Neuronal stem cell (in vitro differentiated cells): ENCODE results near the gene CNTN5.

Source experiments
- DNase-seq: peaks from one replicate; pipeline ENCODE4 v3.0.0-alpha.2; 2013; ENCODE audit warnings: low spot score
- H2AFZ ChIP-seq: one replicate; pipeline ENCODE4 v1.6.1; 2013; ENCODE audit warnings: mild to moderate bottlenecking, low read length, inconsistent platforms
- H2AK5ac ChIP-seq: 2 replicates; pipeline ENCODE4 v1.6.1; 2013; ENCODE audit warnings: low read depth, mild to moderate bottlenecking, inconsistent platforms, low read length, moderate library complexity, mixed read lengths
- H2BK120ac ChIP-seq: 2 replicates; pipeline ENCODE4 v1.6.1; 2013; ENCODE audit warnings: low read depth, mild to moderate bottlenecking, inconsistent platforms, low read length, moderate library complexity, mixed read lengths
- H2BK12ac ChIP-seq: one replicate; pipeline ENCODE4 v1.6.1; 2013; ENCODE audit warnings: low read length, inconsistent platforms
- H2BK15ac ChIP-seq: 2 replicates; pipeline ENCODE4 v1.6.1; 2013; ENCODE audit warnings: mild to moderate bottlenecking, low read length, inconsistent platforms, mixed read lengths
- H2BK5ac ChIP-seq: one replicate; pipeline ENCODE4 v1.6.1; 2013; ENCODE audit warnings: inconsistent platforms, mild to moderate bottlenecking, low read length, moderate library complexity
- H3K14ac ChIP-seq: one replicate; pipeline ENCODE4 v1.6.1; 2013; ENCODE audit warnings: low read length, inconsistent platforms
- H3K18ac ChIP-seq: 2 replicates; pipeline ENCODE4 v1.6.1; 2013; ENCODE audit warnings: low read length, inconsistent platforms
- H3K23ac ChIP-seq: 2 replicates; pipeline ENCODE4 v1.6.1; 2013; ENCODE audit warnings: low read depth, mild to moderate bottlenecking, mixed read lengths, low read length, inconsistent platforms; ENCODE audit not compliant: poor library complexity
- H3K27ac ChIP-seq: replicated peaks from 3 replicates; pipeline ENCODE4 v1.5.1; 2013; ENCODE audit warnings: low read length, inconsistent platforms
- H3K27me3 ChIP-seq, 3 experiments: 2 replicates each; pipeline ENCODE4 v1.6.1; 2013; ENCODE audit warnings: low read length in 3 of 3, mild to moderate bottlenecking in 2 of 3, inconsistent platforms in 1 of 3, low read depth in 1 of 3, mixed read lengths in 1 of 3, moderate library complexity in 1 of 3; ENCODE audit not compliant: control insufficient read depth in 3 of 3, insufficient read depth in 3 of 3
- H3K36me3 ChIP-seq, 2 donors: replicated peaks in 1 of 2; 2 replicates each; pipeline ENCODE4 v1.6.1; 2013; ENCODE audit warnings: low read length in 2 of 2; ENCODE audit not compliant: control insufficient read depth in 2 of 2, insufficient read depth in 2 of 2
- H3K4ac ChIP-seq: 2 replicates; pipeline ENCODE4 v1.6.1; 2013; ENCODE audit warnings: inconsistent platforms, mild to moderate bottlenecking, low read length, moderate library complexity
- H3K4me1 ChIP-seq, 2 donors: 1 replicate in 1 of 2; 2 replicates in 1 of 2; pipeline ENCODE4 v1.6.1; 2013; ENCODE audit warnings: low read length in 2 of 2, low read depth in 1 of 2; ENCODE audit not compliant: control insufficient read depth in 2 of 2, insufficient read depth in 1 of 2
- H3K4me2 ChIP-seq: one replicate; pipeline ENCODE4 v1.6.1; 2013; ENCODE audit warnings: mild to moderate bottlenecking, low read length, inconsistent platforms; ENCODE audit not compliant: insufficient read depth, poor library complexity, severe bottlenecking
- H3K4me3 ChIP-seq, 2 donors: 2 replicates each; pipeline ENCODE4 v1.5.1; 2013; ENCODE audit warnings: low read length in 2 of 2, mild to moderate bottlenecking in 2 of 2, inconsistent platforms in 1 of 2, moderate library complexity in 1 of 2
- H3K79me1 ChIP-seq: one replicate; pipeline ENCODE4 v1.6.1; 2013; ENCODE audit warnings: low read depth, mild to moderate bottlenecking, inconsistent platforms, low read length, moderate library complexity
- H3K9ac ChIP-seq: one replicate; pipeline ENCODE4 v1.6.1; 2013; ENCODE audit warnings: mild to moderate bottlenecking, low read depth, low read length, inconsistent platforms; ENCODE audit not compliant: poor library complexity
- H3K9me3 ChIP-seq, 2 donors: replicated peaks in 1 of 2; 2 replicates each; pipeline versions ENCODE3 to v1.6.1; 2013; ENCODE audit warnings: low read length in 2 of 2, mild to moderate bottlenecking in 2 of 2, inconsistent platforms in 1 of 2, low read depth in 1 of 2, mixed read lengths in 1 of 2, moderate library complexity in 1 of 2; ENCODE audit not compliant: control insufficient read depth in 2 of 2, insufficient read depth in 1 of 2
- H4K8ac ChIP-seq: one replicate; pipeline ENCODE4 v1.6.1; 2013; ENCODE audit warnings: low read depth, mild to moderate bottlenecking, inconsistent platforms, low read length, moderate library complexity
- H4K91ac ChIP-seq: one replicate; pipeline ENCODE4 v1.6.1; 2013; ENCODE audit warnings: low read length, low read depth, mild to moderate bottlenecking, inconsistent platforms; ENCODE audit not compliant: poor library complexity
- WGBS, 2 donors: extraction: QIAGEN DNeasy Blood & Tissue Kit; methylation state at CpG; one replicate each; pipeline ENCODE4 v1.1.7; 2013; ENCODE audit warnings: missing lambda C conversion rate in 2 of 2, mixed read lengths in 1 of 2; ENCODE audit not compliant: insufficient read length in 2 of 2, insufficient replicate concordance in 1 of 2; ENCODE audit errors: extremely low coverage in 2 of 2; 5-methylcytosine and 5-hydroxymethylcytosine counted together

CNTN5 gene

GRCh38 chr11:99068832-99069231, 48.1 kb downstream of the CNTN5 start:
- H3K79me1 ChIP-seq, result no peaks in the 10 kb centered on the region
- H3K4me3 ChIP-seq, result no peak overlapping the region
- no peak for DNase-seq

GRCh38 chr11:99069856-99070444, 49.2 kb downstream of the CNTN5 start:
- Histone ChIP-seq H3K36me3 (no peaks in the 10 kb centered on the region), H3K27me3 (no peaks in the 10 kb centered on the region), H3K4me3 (no peak overlapping the region), H3K9me3 (no peaks in the 10 kb centered on the region), H2AFZ (peak overlapping the region; percentile 75), H4K91ac (no peak overlapping the region), H3K23ac (no peak overlapping the region), H3K18ac (no peak overlapping the region), H3K4me2 (no peak overlapping the region), H3K9ac (no peak overlapping the region), H2BK12ac (no peak overlapping the region), H3K4ac (no peak overlapping the region), H3K14ac (no peak overlapping the region), H3K4me1 (peaks cover 0 to 5% of the 10 kb centered on the region in 2 donors), H2BK120ac (no peak overlapping the region), H2AK5ac (no peak overlapping the region), H4K8ac (no peak overlapping the region), H2BK5ac (no peak overlapping the region), H3K79me1 (no peaks in the 10 kb centered on the region), H2BK15ac (no peak overlapping the region), H3K27ac (no peak overlapping the region)
- DNase-seq, result peak; percentile 31
- WGBS, 2 donors, result no CpG with 5 or more reads among the region's 8 CpGs

More at GRCh38 chr11:99068832-99069231, 48.1 kb downstream of the CNTN5 start:
- Histone ChIP-seq H2AFZ (no peak overlapping the region), H2AK5ac (no peak overlapping the region), H3K36me3 (no peaks in the 10 kb centered on the region), H3K27me3 (no peaks in the 10 kb centered on the region), H4K8ac (no peak overlapping the region), H3K9me3 (no peaks in the 10 kb centered on the region), H2BK120ac (no peak overlapping the region), H3K4me2 (no peak overlapping the region), H3K18ac (no peak overlapping the region), H2BK12ac (no peak overlapping the region), H3K4me1 (peaks cover 0 to 5% of the 10 kb centered on the region in 2 donors), H2BK15ac (no peak overlapping the region), H2BK5ac (no peak overlapping the region), H3K23ac (no peak overlapping the region), H3K9ac (no peak overlapping the region), H3K14ac (no peak overlapping the region), H3K4ac (no peak overlapping the region), H3K27ac (no peak overlapping the region), H4K91ac (no peak overlapping the region)
- no CpG with 5 or more reads among the region's 2 CpGs for WGBS, 2 donors

GRCh38 chr11:99079576-99079975, 58.8 kb downstream of the CNTN5 start:
- Histone ChIP-seq H2BK15ac (no peak overlapping the region), H3K4me1 (no peaks in the 10 kb centered on the region), H2BK12ac (no peak overlapping the region), H2BK120ac (no peak overlapping the region), H3K9ac (no peak overlapping the region), H3K4me3 (no peak overlapping the region), H3K9me3 (no peaks in the 10 kb centered on the region), H2AK5ac (no peak overlapping the region), H3K27ac (no peak overlapping the region), H3K79me1 (no peaks in the 10 kb centered on the region), H3K14ac (no peak overlapping the region), H3K18ac (no peak overlapping the region), H3K4me2 (no peak overlapping the region), H2AFZ (no peak overlapping the region), H3K36me3 (no peaks in the 10 kb centered on the region), H3K23ac (no peak overlapping the region), H3K4ac (no peak overlapping the region), H2BK5ac (no peak overlapping the region), H4K8ac (no peak overlapping the region), H3K27me3 (no peaks in the 10 kb centered on the region), H4K91ac (no peak overlapping the region)
- no peak for DNase-seq
- no CpG with 5 or more reads among the region's 3 CpGs for WGBS, 2 donors

GRCh38 chr11:99080154-99080553, 59.4 kb downstream of the CNTN5 start:
- DNase-seq, result no peak
- no peaks in the 10 kb centered on the region for H3K9me3 ChIP-seq
- H3K4ac ChIP-seq, result no peak overlapping the region
- H3K9ac ChIP-seq, result no peak overlapping the region
- no peaks in the 10 kb centered on the region for H3K79me1 ChIP-seq
- no peak overlapping the region for H3K4me3 ChIP-seq
- no peak overlapping the region for H3K18ac ChIP-seq
- no peak overlapping the region for H3K4me2 ChIP-seq
- H2BK120ac ChIP-seq, result no peak overlapping the region
- H2BK12ac ChIP-seq, result no peak overlapping the region
- H3K36me3 ChIP-seq, result no peaks in the 10 kb centered on the region
- no peak overlapping the region for H2AFZ ChIP-seq
- H2BK15ac ChIP-seq, result no peak overlapping the region
- H4K8ac ChIP-seq, result no peak overlapping the region
- no peak overlapping the region for H3K23ac ChIP-seq
- H3K14ac ChIP-seq, result no peak overlapping the region
- no CpG with 5 or more reads among the region's 5 CpGs for WGBS, 2 donors
- H4K91ac ChIP-seq, result no peak overlapping the region
- H2AK5ac ChIP-seq, result no peak overlapping the region
- no peak overlapping the region for H3K27ac ChIP-seq
- H2BK5ac ChIP-seq, result no peak overlapping the region
- no peaks in the 10 kb centered on the region for H3K4me1 ChIP-seq
- no peaks in the 10 kb centered on the region for H3K27me3 ChIP-seq
